IMR-90 (cell line): ENCODE measurements around the gene DAZL. TPM values are rescaled to one million over a fixed set of nuclear protein-coding genes. Genes with fewer than 3 reads are reported as not detected.

Experiments used
- ATAC-seq: fragments of 200-7000 bp; cut with Tn5 transposase; 2 replicates; pipeline ENCODE4 v1.9.1; 2020; ENCODE audit warnings: low read depth, mild to moderate bottlenecking, moderate library complexity
- BruUV-seq: library from RNA; stranded (reverse); fragments of 400-500 nt; replicated peaks from 2 replicates; lab custom pipeline; 2021; lab: Mats Ljungman, UMichigan
- CTCF ChIA-PET: fragments of 300-600 bp; formaldehyde crosslinking; extraction: SDS; loops from one replicate; lab custom pipeline; 2021; ENCODE audit warnings: antibody characterized with exemption; lab: Yijun Ruan, JAX
- POLR2A ChIA-PET: fragments of 300-600 bp; sonication (Branson Sonifier 250); formaldehyde crosslinking; loops from one replicate; lab custom pipeline; 2022; ENCODE audit warnings: antibody characterized with exemption; ENCODE audit not compliant: unreplicated experiment; lab: Charles Lee
- DNase-seq: peaks from one replicate; pipeline ENCODE4 v3.0.0; 2013
- H2AFZ ChIP-seq: replicated peaks from 2 replicates; pipeline ENCODE3; 2013; ENCODE audit warnings: low read length, mild to moderate bottlenecking; ENCODE audit not compliant: poor library complexity
- H2AK5ac ChIP-seq: 2 replicates; pipeline ENCODE4 v1.6.1; 2013; ENCODE audit warnings: low read depth, low read length, inconsistent platforms
- H2AK9ac ChIP-seq: replicated peaks from 2 replicates; pipeline ENCODE3; 2013; ENCODE audit warnings: mild to moderate bottlenecking, low read depth, low read length, moderate library complexity; ENCODE audit not compliant: poor library complexity
- H2BK120ac ChIP-seq: 2 replicates; pipeline ENCODE4 v1.6.1; 2013; ENCODE audit warnings: low read depth, low read length, inconsistent platforms
- H2BK15ac ChIP-seq: 3 replicates; pipeline ENCODE4 v1.6.1; 2013; ENCODE audit warnings: low read depth, low read length, inconsistent platforms
- H2BK20ac ChIP-seq: 2 replicates; pipeline ENCODE4 v1.6.1; 2013; ENCODE audit warnings: low read depth, mild to moderate bottlenecking, inconsistent platforms, low read length, moderate library complexity
- H2BK5ac ChIP-seq: 2 replicates; pipeline ENCODE4 v1.6.1; 2013; ENCODE audit warnings: mild to moderate bottlenecking, low read depth, low read length, inconsistent platforms; ENCODE audit not compliant: poor library complexity, severe bottlenecking
- H3K14ac ChIP-seq: replicated peaks from 2 replicates; pipeline ENCODE4 v1.6.1; 2013; ENCODE audit warnings: low read depth, low read length, inconsistent platforms
- H3K18ac ChIP-seq: 2 replicates; pipeline ENCODE4 v1.6.1; 2013; ENCODE audit warnings: low read depth, low read length, control low read depth
- H3K23ac ChIP-seq: 2 replicates; pipeline ENCODE4 v1.6.1; 2013; ENCODE audit warnings: low read depth, low read length, inconsistent platforms
- H3K27ac ChIP-seq: 2 replicates; pipeline ENCODE4 v1.5.1; 2013; ENCODE audit warnings: mild to moderate bottlenecking, control low read depth, low read length; ENCODE audit not compliant: insufficient read depth
- H3K27me3 ChIP-seq: 2 replicates; pipeline ENCODE4 v1.6.1; 2013; ENCODE audit warnings: low read length; ENCODE audit not compliant: control insufficient read depth, insufficient read depth
- H3K36me3 ChIP-seq: 2 replicates; pipeline ENCODE4 v1.6.1; 2013; ENCODE audit warnings: low read length, mixed read lengths; ENCODE audit not compliant: control insufficient read depth, insufficient read depth
- H3K4ac ChIP-seq: 2 replicates; pipeline ENCODE4 v1.6.1; 2013; ENCODE audit warnings: low read depth, low read length, inconsistent platforms
- H3K4me1 ChIP-seq: 2 replicates; pipeline ENCODE4 v1.6.1; 2013; ENCODE audit warnings: low read length, mixed read lengths; ENCODE audit not compliant: control insufficient read depth, insufficient read depth
- H3K4me2 ChIP-seq: 2 replicates; pipeline ENCODE4 v1.6.1; 2013; ENCODE audit warnings: low read depth, mild to moderate bottlenecking, control low read depth, low read length, moderate library complexity
- H3K4me3 ChIP-seq: 2 replicates; pipeline ENCODE4 v1.5.1; 2013; ENCODE audit warnings: low read depth, mild to moderate bottlenecking, control low read depth, low read length, moderate library complexity; ENCODE audit not compliant: insufficient read depth
- H3K56ac ChIP-seq: 2 replicates; pipeline ENCODE4 v1.6.1; 2013; ENCODE audit warnings: low read length, inconsistent platforms; ENCODE audit not compliant: insufficient read depth; ENCODE audit errors: extremely low read depth
- H3K79me1 ChIP-seq, 2 experiments: 2 replicates each; pipeline ENCODE4 v1.6.1; 2013; ENCODE audit warnings: low read length in 2 of 2, inconsistent platforms in 1 of 2, low read depth in 1 of 2
- H3K9ac ChIP-seq: 2 replicates; pipeline ENCODE4 v1.6.1; 2013; ENCODE audit warnings: low read depth, low read length, control low read depth
- H3K9me1 ChIP-seq: 2 replicates; pipeline ENCODE4 v1.6.1; 2013; ENCODE audit warnings: low read length, inconsistent platforms; ENCODE audit not compliant: insufficient read depth
- H3K9me3 ChIP-seq: 2 replicates; pipeline ENCODE4 v1.6.1; 2013; ENCODE audit warnings: low read length; ENCODE audit not compliant: control insufficient read depth, insufficient read depth
- H4K20me1 ChIP-seq: 2 replicates; pipeline ENCODE4 v1.6.1; 2013; ENCODE audit warnings: low read length, inconsistent platforms; ENCODE audit not compliant: insufficient read depth
- H4K5ac ChIP-seq: 2 replicates; pipeline ENCODE4 v1.6.1; 2013; ENCODE audit warnings: mild to moderate bottlenecking, low read depth, low read length, control low read depth
- H4K8ac ChIP-seq, 2 experiments: 2 replicates each; pipeline ENCODE4 v1.6.1; 2013; ENCODE audit warnings: low read depth in 2 of 2, low read length in 2 of 2, control low read depth in 1 of 2, inconsistent platforms in 1 of 2
- H4K91ac ChIP-seq: 2 replicates; pipeline ENCODE4 v1.6.1; 2013; ENCODE audit warnings: low read depth, low read length, inconsistent platforms; ENCODE audit not compliant: insufficient read depth
- BHLHE40 ChIP-seq: fragments of 150-350 bp; IDR thresholded peaks from 2 replicates; pipeline ENCODE4 v1.6.1; 2016; ENCODE audit warnings: mild to moderate bottlenecking, low read depth, low read length
- CEBPB ChIP-seq: IDR thresholded peaks from 2 replicates; pipeline ENCODE4 v1.6.1; 2012; ENCODE audit warnings: low read depth, low read length, improper control_type of control experiment
- CHD1 ChIP-seq: IDR thresholded peaks from 2 replicates; pipeline ENCODE4 v1.6.1; 2012; ENCODE audit warnings: low read depth, low read length, improper control_type of control experiment
- CTCF ChIP-seq: conservative IDR thresholded peaks from 2 replicates; pipeline ENCODE4 v1.5.1; 2012; ENCODE audit warnings: mild to moderate bottlenecking, low read depth, low read length, improper control_type of control experiment
- ELK1 ChIP-seq: fragments of 150-350 bp; IDR thresholded peaks from 2 replicates; pipeline ENCODE4 v1.6.1; 2016; ENCODE audit warnings: low read depth, mild to moderate bottlenecking, low read length, moderate library complexity, borderline replicate concordance
- FOS ChIP-seq: fragments of 150-350 bp; IDR thresholded peaks from 2 replicates; pipeline ENCODE4 v1.6.1; 2016; ENCODE audit warnings: low read depth, low read length
- MAFK ChIP-seq: IDR thresholded peaks from 2 replicates; pipeline ENCODE4 v1.6.1; 2012; ENCODE audit warnings: low read depth, low read length, improper control_type of control experiment
- MAZ ChIP-seq: IDR thresholded peaks from 2 replicates; pipeline ENCODE4 v1.6.1; 2012; ENCODE audit warnings: low read depth, mild to moderate bottlenecking, low read length, improper control_type of control experiment, moderate library complexity, borderline replicate concordance
- MXI1 ChIP-seq: IDR thresholded peaks from 2 replicates; pipeline ENCODE4 v1.6.1; 2012; ENCODE audit warnings: low read depth, mild to moderate bottlenecking, low read length, moderate library complexity, borderline replicate concordance
- NFE2L2 ChIP-seq: fragments of 150-350 bp; IDR thresholded peaks from 2 replicates; pipeline ENCODE4 v1.6.1; 2016; ENCODE audit warnings: low read depth, mild to moderate bottlenecking, low read length
- POLR2A ChIP-seq: IDR thresholded peaks from 2 replicates; pipeline ENCODE4 v1.6.1; 2012; ENCODE audit warnings: mild to moderate bottlenecking, low read depth, low read length
- RAD21 ChIP-seq: IDR thresholded peaks from 2 replicates; pipeline ENCODE4 v1.6.1; 2012; ENCODE audit warnings: low read length, improper control_type of control experiment
- RCOR1 ChIP-seq: IDR thresholded peaks from 2 replicates; pipeline ENCODE4 v1.6.1; 2012; ENCODE audit warnings: mild to moderate bottlenecking, low read length, improper control_type of control experiment; ENCODE audit not compliant: insufficient replicate concordance
- RFX5 ChIP-seq: IDR thresholded peaks from 2 replicates; pipeline ENCODE4 v1.8.0; 2012; ENCODE audit warnings: low read depth, mild to moderate bottlenecking, low read length, moderate library complexity
- SMC3 ChIP-seq: fragments of 150-350 bp; IDR thresholded peaks from 2 replicates; pipeline ENCODE4 v1.6.1; 2016; ENCODE audit warnings: low read depth, mild to moderate bottlenecking, antibody characterized with exemption, low read length, moderate library complexity
- USF2 ChIP-seq: fragments of 150-350 bp; IDR thresholded peaks from 2 replicates; pipeline ENCODE4 v1.6.1; 2017; ENCODE audit warnings: mild to moderate bottlenecking, antibody characterized with exemption, low read length, low read depth
- WGBS, 2 experiments: methylation state at CpG; one replicate each; pipeline versions ENCODE4 v1.1.5 to v1.1.7; 2013; ENCODE audit warnings: missing lambda C conversion rate in 2 of 2; ENCODE audit not compliant: insufficient read length in 1 of 2; ENCODE audit errors: extremely low coverage in 2 of 2; 5-methylcytosine and 5-hydroxymethylcytosine counted together
- dilution Hi-C: fragments of 300-500 bp; cut with HindIII; formaldehyde crosslinking; loops from one replicate; pipeline ENCODE4 v1.14.3; 2018; ENCODE audit warnings: low sequenced_read_pairs; ENCODE audit not compliant: unreplicated experiment
- in situ Hi-C: fragments of 300-500 bp; cut with MboI; formaldehyde crosslinking; loops from 3 replicates; pipeline ENCODE4 v1.14.3; 2019; ENCODE audit warnings: low sequenced_read_pairs, inconsistent platforms, mixed read lengths
- intact Hi-C: fragments of 100-400 bp; cut with micrococcal nuclease; formaldehyde crosslinking; loops from 2 replicates; pipeline ENCODE4 v1.10.0; 2022
- polyA plus RNA-seq, 3 experiments: library from polyadenylated mRNA; depleted of rRNA; stranded (reverse); fragments of >200 nt; gene quantifications; 2 replicates each; pipeline ENCODE4 v1.2.3, GENCODE V29; 2012; ENCODE audit warnings: low replicate concordance in 1 of 3
- total RNA-seq: library from RNA; depleted of rRNA; stranded (reverse); fragments of >200 nt; gene quantifications from 2 replicates; pipeline ENCODE4 v1.2.3, GENCODE V29; 2012

Gene DAZL
- total and polyA plus RNA-seq, 2 of the 4 experiments (the other 2 are of a cell fraction): not detected

DNA sequence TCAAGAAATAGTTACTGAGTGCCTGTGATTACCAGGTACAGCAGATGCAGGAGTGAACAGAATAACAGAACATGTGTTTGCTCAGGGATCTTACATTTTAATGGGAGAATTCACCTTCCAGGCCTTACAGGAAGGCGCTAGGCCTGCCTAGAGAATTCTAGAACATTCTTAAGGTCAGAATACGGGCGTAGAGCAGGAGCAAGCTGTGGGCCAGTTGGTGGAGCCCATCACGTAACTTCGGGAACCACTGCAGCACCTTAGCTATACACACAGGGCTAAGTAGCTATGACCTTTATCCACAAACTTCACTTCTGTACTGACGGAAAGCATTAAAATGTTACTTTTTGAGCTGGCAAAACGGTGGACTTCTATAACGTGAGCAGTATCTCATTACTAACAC, 743 bp upstream of the DAZL start:
- no peaks in the 10 kb centered on the region for H3K36me3 ChIP-seq
- H2AK5ac ChIP-seq: no peak overlapping the region
- H4K91ac ChIP-seq: no peak overlapping the region
- DNase-seq (no peak), ATAC-seq (no peak)
- no peaks in the 10 kb centered on the region for H3K79me1 ChIP-seq
- no TSS peak for BruUV-seq
- H4K8ac ChIP-seq: no peak overlapping the region
- TF ChIP-seq RAD21: no peak
- TF ChIP-seq CHD1: no peak
- no peak for TF ChIP-seq MAFK
- no peak for TF ChIP-seq CTCF
- no peak for TF ChIP-seq NFE2L2
- no peak for TF ChIP-seq FOS
- TF ChIP-seq BHLHE40: no peak
- no peak for TF ChIP-seq RCOR1
- no peak for TF ChIP-seq CEBPB
- no peak for TF ChIP-seq POLR2A
- TF ChIP-seq MAZ: no peak
- TF ChIP-seq MXI1: no peak
- no peak for TF ChIP-seq ELK1
- no peak for TF ChIP-seq RFX5
- TF ChIP-seq USF2: no peak
- TF ChIP-seq SMC3: no peak
- no peak overlapping the region for H2BK5ac ChIP-seq
- ChIA-PET CTCF (no interaction called here), POLR2A (no interaction called here)
- in situ Hi-C loops: no loop called here
- no peaks in the 10 kb centered on the region for H4K20me1 ChIP-seq
- intact Hi-C loops: no loop called here
- dilution Hi-C loops: loop anchor here (25.0 kb wide), 1 partner anchor 581 kb away; no protein-coding TSS in a partner anchor
- no peak overlapping the region for H2AK9ac ChIP-seq
- H3K18ac ChIP-seq: no peak overlapping the region
- no peak overlapping the region for H3K4me2 ChIP-seq
- H3K4ac ChIP-seq: no peak overlapping the region
- H3K56ac ChIP-seq: no peak overlapping the region
- no peak overlapping the region for H2BK120ac ChIP-seq
- no peak overlapping the region for H3K27ac ChIP-seq
- no peaks in the 10 kb centered on the region for H3K9me1 ChIP-seq
- no peak overlapping the region for H3K23ac ChIP-seq
- WGBS, 2 experiments: 86% methylated on average over 5 of the region's 8 CpGs; no CpG with 5 or more reads in 1 of the 2 experiments
- no peaks in the 10 kb centered on the region for H3K9me3 ChIP-seq
- H2AFZ ChIP-seq: no peak overlapping the region
- no peak overlapping the region for H3K14ac ChIP-seq
- no peak overlapping the region for H2BK15ac ChIP-seq
- no peak overlapping the region for H3K9ac ChIP-seq
- no peaks in the 10 kb centered on the region for H3K4me1 ChIP-seq
- H3K4me3 ChIP-seq: no peak overlapping the region
- H3K27me3 ChIP-seq: no peaks in the 10 kb centered on the region; the same call in 1 of the 2 replicates
- H4K5ac ChIP-seq: no peak overlapping the region
- no peak overlapping the region for H2BK20ac ChIP-seq
